B cell (primary cell): ENCODE data around the gene RASSF8.

ENCODE experiments used
- CTCF ChIP-seq: fragments of 200-600 bp; IDR thresholded peaks from one replicate; pipeline ENCODE4 v1.8.0; 2022; ENCODE audit warnings: antibody characterized with exemption, mild to moderate bottlenecking
- EZH2 ChIP-seq: IDR thresholded peaks from 2 replicates; pipeline ENCODE4 v1.6.1; 2012; ENCODE audit warnings: borderline replicate concordance, low read depth, mild to moderate bottlenecking, moderate library complexity, low read length; ENCODE audit not compliant: insufficient read depth, poor library complexity, severe bottlenecking

- no peak for TF ChIP-seq EZH2
- TF ChIP-seq CTCF, result no peak
Measured at GRCh38 chr12:25957793-25958427, 572 bp upstream of the RASSF8 start.
